Muscle of leg (tissue), 16 donors: ENCODE data around the gene SLX9. TPM values are rescaled to one million over a fixed set of nuclear protein-coding genes. Genes with fewer than 3 reads are reported as not detected.
A peak's percentile ranks its signal among the peaks of the same experiment; 100 is the strongest.

Experiments used
- DNase-seq: peaks from one replicate; pipeline ENCODE4 v3.0.0; 2013
- H3K27ac ChIP-seq: one replicate; pipeline ENCODE4 v1.5.1; 2013; ENCODE audit warnings: mild to moderate bottlenecking, low read length, control low read depth
- H3K27me3 ChIP-seq: one replicate; pipeline ENCODE4 v1.6.1; 2013; ENCODE audit warnings: low read length; ENCODE audit not compliant: control insufficient read depth, insufficient read depth
- H3K36me3 ChIP-seq: one replicate; pipeline ENCODE4 v1.6.1; 2013; ENCODE audit warnings: low read length; ENCODE audit not compliant: control insufficient read depth, insufficient read depth
- H3K4me1 ChIP-seq: one replicate; pipeline ENCODE4 v1.6.1; 2013; ENCODE audit warnings: low read length; ENCODE audit not compliant: control insufficient read depth, insufficient read depth
- H3K4me3 ChIP-seq: one replicate; pipeline ENCODE4 v1.5.1; 2013; ENCODE audit warnings: low read length, control low read depth
- H3K9me3 ChIP-seq: replicated peaks from 2 replicates; pipeline ENCODE4 v1.6.1; 2013; ENCODE audit warnings: low read depth, low read length; ENCODE audit not compliant: control insufficient read depth
- WGBS: methylation state at CpG from one replicate; pipeline ENCODE4 v1.1.5; 2013; ENCODE audit warnings: missing lambda C conversion rate; ENCODE audit not compliant: insufficient coverage; 5-methylcytosine and 5-hydroxymethylcytosine counted together
- long read RNA-seq, 11 donors: transcript quantifications; one replicate each; lab custom pipeline, GENCODE V29; 2026
- polyA plus RNA-seq, 8 donors: library from polyadenylated mRNA; unstranded; fragments of 120-200 nt; gene quantifications; one replicate each; pipeline versions ENCODE4 v1.2.1 to v1.2.3, GENCODE V29; 2013; ENCODE audit warnings: inconsistent platforms in 1 of 8, low replicate concordance in 1 of 8; ENCODE audit not compliant: insufficient read length in 8 of 8, insufficient read depth in 1 of 8
- total RNA-seq: library from RNA; stranded (reverse); fragments of 120-200 nt; gene quantifications from one replicate; pipeline ENCODE4 v1.2.4, GENCODE V29; 2013

The SLX9 gene
- total RNA-seq (16.0 TPM), polyA plus RNA-seq (10 to 100 TPM; 17.1 to 27.5 (median 21.3) TPM)
- long read RNA-seq, donor 1, partial matches to known transcripts, result 0 of 3 reads
- long read RNA-seq, donor 1, other reads (novel, unspliced or antisense), result 0 of 3 reads
- long read RNA-seq, donor 2, partial matches to known transcripts, result 0 of 1 reads
- long read RNA-seq, donor 2, other reads (novel, unspliced or antisense), result 0 of 1 reads
- long read RNA-seq, donor 3, transcript FAM207A-202 (6 exons, 880 nt), result major isoform, 7 of 12 reads
- long read RNA-seq, donor 3, partial matches to known transcripts, result 0 of 12 reads
- long read RNA-seq, donor 3, other reads (novel, unspliced or antisense), result 0 of 12 reads
- long read RNA-seq, donor 4, partial matches to known transcripts, result 0 of 4 reads
- long read RNA-seq, donor 4, other reads (novel, unspliced or antisense), result 0 of 4 reads
- long read RNA-seq, donor 5, transcript FAM207A-202 (6 exons, 880 nt), result major isoform, 11 of 23 reads
- long read RNA-seq, donor 5, transcript FAM207A-201 (6 exons, 927 nt), result minor isoform, 6 of 23 reads
- long read RNA-seq, donor 5, partial matches to known transcripts, result 6 of 23 reads
- long read RNA-seq, donor 5, other reads (novel, unspliced or antisense), result 0 of 23 reads
- long read RNA-seq, donor 6, transcript FAM207A-201 (6 exons, 927 nt), result major isoform, 11 of 18 reads
- long read RNA-seq, donor 6, transcript FAM207A-202 (6 exons, 880 nt), result minor isoform, 7 of 18 reads
- long read RNA-seq, donor 6, partial matches to known transcripts, result 0 of 18 reads
- long read RNA-seq, donor 6, other reads (novel, unspliced or antisense), result 0 of 18 reads
- long read RNA-seq, donor 7, transcript FAM207A-202 (6 exons, 880 nt), result major isoform, 5 of 10 reads
- long read RNA-seq, donor 7, partial matches to known transcripts, result 0 of 10 reads
- long read RNA-seq, donor 7, other reads (novel, unspliced or antisense), result 0 of 10 reads
- long read RNA-seq, donor 8, partial matches to known transcripts, result 0 of 5 reads
- long read RNA-seq, donor 8, other reads (novel, unspliced or antisense), result 0 of 5 reads
- long read RNA-seq, donor 9, partial matches to known transcripts, result 0 of 5 reads
- long read RNA-seq, donor 9, other reads (novel, unspliced or antisense), result 0 of 5 reads
- long read RNA-seq, donor 10, transcript FAM207A-202 (6 exons, 880 nt), result major isoform, 7 of 11 reads
- long read RNA-seq, donor 10, partial matches to known transcripts, result 0 of 11 reads
- long read RNA-seq, donor 10, other reads (novel, unspliced or antisense), result 0 of 11 reads
- long read RNA-seq, donor 11, transcript FAM207A-202 (6 exons, 880 nt), result major isoform, 6 of 11 reads
- long read RNA-seq, donor 11, partial matches to known transcripts, result 0 of 11 reads
- long read RNA-seq, donor 11, other reads (novel, unspliced or antisense), result 0 of 11 reads

- no peaks in the 10 kb centered on the region for H3K9me3 ChIP-seq
- peaks cover 21% of the 10 kb centered on the region for H3K4me1 ChIP-seq
- H3K27me3 ChIP-seq, result no peaks in the 10 kb centered on the region
- WGBS, result 2% methylated on average over 69 of the region's 69 CpGs
- DNase-seq, result peak; percentile 90
- H3K36me3 ChIP-seq, result peaks cover 26% of the 10 kb centered on the region
- H3K4me3 ChIP-seq, result peak within 1 kb of the TSS; percentile 91
- H3K27ac ChIP-seq, result peak within 1 kb of the TSS; percentile 62
Observed at GRCh38 chr21:44939532-44940115, at the start of gene SLX9. SLX9 (plus strand) TSS chr21:44940029; CDS start chr21:44940058, 29 bp downstream.

DNA sequence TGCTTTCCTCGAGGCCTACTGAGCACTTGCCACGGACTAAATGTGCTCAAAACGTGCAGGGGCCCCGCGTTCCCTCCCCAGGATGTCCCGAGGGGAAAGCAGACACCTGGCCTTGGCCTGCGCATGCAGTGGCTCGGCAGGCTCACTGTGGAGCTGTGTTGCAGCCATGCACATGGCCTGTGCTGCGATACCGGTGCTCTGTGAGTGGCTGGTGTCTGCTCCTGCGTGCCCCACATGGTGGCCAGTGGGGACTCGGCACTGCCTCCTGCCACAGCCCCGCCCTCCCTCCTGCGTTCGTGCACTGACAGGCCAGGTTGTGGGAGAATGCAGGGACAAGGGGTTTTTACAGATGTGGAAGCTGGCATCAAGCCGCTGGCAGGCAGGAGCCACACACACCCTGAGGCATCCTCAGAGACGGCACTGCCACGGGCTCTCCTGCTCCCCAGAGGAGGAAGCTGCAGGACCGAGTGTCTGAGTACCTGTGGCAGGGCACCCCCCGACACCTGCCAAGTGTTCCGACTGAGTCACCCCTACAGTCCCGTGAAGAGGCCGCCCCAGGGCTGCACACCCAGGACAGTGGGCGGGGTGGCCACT is 49.4 kb upstream of the SLX9 start:
- DNase-seq, result no peak
- H3K27ac ChIP-seq, result no peak overlapping the region
- no peaks in the 10 kb centered on the region for H3K4me1 ChIP-seq
- no peaks in the 10 kb centered on the region for H3K36me3 ChIP-seq
- peaks cover 12% of the 10 kb centered on the region for H3K27me3 ChIP-seq
- 63% methylated on average over 24 of the region's 24 CpGs for WGBS
- H3K9me3 ChIP-seq, result no peaks in the 10 kb centered on the region
- no peak overlapping the region for H3K4me3 ChIP-seq

DNA sequence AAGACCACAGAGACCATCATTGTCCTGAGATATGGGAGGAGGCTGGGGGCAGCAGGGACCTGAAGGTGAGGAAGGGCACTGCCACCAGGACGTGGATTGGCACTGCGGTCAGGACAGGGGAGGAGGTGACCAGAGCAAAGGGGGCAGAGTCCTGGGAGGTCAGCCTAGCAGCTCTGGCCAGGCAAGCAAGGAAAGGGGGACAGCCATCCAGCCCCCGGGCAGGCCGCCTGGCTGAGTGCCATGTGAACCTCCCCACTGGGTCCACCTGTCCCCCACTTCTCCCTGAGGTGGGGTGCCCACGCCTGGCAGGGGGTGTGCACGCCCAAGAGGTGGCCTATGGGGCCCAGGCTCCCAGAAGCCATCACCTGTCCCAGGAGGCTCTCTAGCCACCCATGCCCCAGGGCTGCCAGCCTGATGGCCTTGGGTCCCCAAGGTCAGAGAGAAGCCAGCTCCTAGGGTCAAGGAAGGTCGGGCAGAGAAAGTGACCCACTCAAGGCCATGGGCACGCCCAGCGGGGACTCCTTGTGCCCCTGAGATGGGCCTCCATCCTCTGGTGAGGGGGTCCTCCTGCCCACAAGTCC is 48.8 kb upstream of the SLX9 start:
- WGBS, result 73% methylated on average over 8 of the region's 9 CpGs
- Histone ChIP-seq H3K4me3 (no peak overlapping the region), H3K36me3 (no peaks in the 10 kb centered on the region), H3K27ac (no peak overlapping the region), H3K9me3 (no peaks in the 10 kb centered on the region), H3K27me3 (peaks cover 8% of the 10 kb centered on the region), H3K4me1 (no peaks in the 10 kb centered on the region)
- no peak for DNase-seq

GRCh38 chr21:44891631-44892031 is 48.2 kb upstream of the SLX9 start:
- Histone ChIP-seq H3K27ac (no peak overlapping the region), H3K4me3 (no peak overlapping the region), H3K27me3 (peaks cover 7% of the 10 kb centered on the region), H3K36me3 (no peaks in the 10 kb centered on the region), H3K4me1 (no peaks in the 10 kb centered on the region), H3K9me3 (no peaks in the 10 kb centered on the region)
- no peak for DNase-seq
- 79% methylated on average over 12 of the region's 15 CpGs for WGBS

GRCh38 chr21:44892095-44892494 is 47.7 kb upstream of the SLX9 start:
- no peaks in the 10 kb centered on the region for H3K4me1 ChIP-seq
- peaks cover 7% of the 10 kb centered on the region for H3K27me3 ChIP-seq
- H3K36me3 ChIP-seq, result no peaks in the 10 kb centered on the region
- peak; percentile 31 for DNase-seq
- no peak overlapping the region for H3K4me3 ChIP-seq
- H3K9me3 ChIP-seq, result no peaks in the 10 kb centered on the region
- 46% methylated on average over 12 of the region's 19 CpGs for WGBS
- no peak overlapping the region for H3K27ac ChIP-seq

- Histone ChIP-seq H3K36me3 (no peaks in the 10 kb centered on the region), H3K27me3 (peaks cover 7% of the 10 kb centered on the region), H3K9me3 (no peaks in the 10 kb centered on the region), H3K4me1 (no peaks in the 10 kb centered on the region), H3K4me3 (no peak overlapping the region), H3K27ac (no peak overlapping the region)
- 46% methylated on average over 1 of the region's 15 CpGs for WGBS
- peak; percentile 46 for DNase-seq
Observed at GRCh38 chr21:44892536-44893277, 47.1 kb upstream of the SLX9 start.

DNA sequence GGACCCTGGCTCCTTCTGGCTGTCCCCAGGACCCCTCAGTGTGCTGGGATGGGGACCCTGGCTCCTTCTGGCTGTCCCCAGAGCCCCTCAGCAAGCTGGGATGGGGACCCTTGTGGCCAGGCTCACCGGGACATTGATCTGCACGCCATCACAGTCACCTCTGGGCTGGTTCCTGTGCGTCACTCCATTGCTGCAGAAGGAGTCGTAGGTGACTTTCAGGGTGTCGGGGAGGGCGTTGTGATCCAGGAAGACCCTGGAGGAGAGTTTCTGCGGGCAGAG is 46.6 kb upstream of the SLX9 start:
- H3K36me3 ChIP-seq, result no peaks in the 10 kb centered on the region
- no peaks in the 10 kb centered on the region for H3K9me3 ChIP-seq
- no peak overlapping the region for H3K4me3 ChIP-seq
- DNase-seq, result no peak
- no peaks in the 10 kb centered on the region for H3K4me1 ChIP-seq
- peaks cover 7% of the 10 kb centered on the region for H3K27me3 ChIP-seq
- H3K27ac ChIP-seq, result no peak overlapping the region
- WGBS, result 81% methylated on average over 6 of the region's 7 CpGs

GRCh38 chr21:44893948-44894656 is 45.7 kb upstream of the SLX9 start:
- H3K4me1 ChIP-seq, result no peaks in the 10 kb centered on the region
- WGBS, result 87% methylated on average over 15 of the region's 15 CpGs
- DNase-seq, result no peak
- no peaks in the 10 kb centered on the region for H3K36me3 ChIP-seq
- H3K27me3 ChIP-seq, result peaks cover 10% of the 10 kb centered on the region
- H3K9me3 ChIP-seq, result no peaks in the 10 kb centered on the region
- H3K27ac ChIP-seq, result no peak overlapping the region
- H3K4me3 ChIP-seq, result no peak overlapping the region
